ENCODE measurements around the gene FAM120A.

- TF ChIP-seq, protein P1, sequence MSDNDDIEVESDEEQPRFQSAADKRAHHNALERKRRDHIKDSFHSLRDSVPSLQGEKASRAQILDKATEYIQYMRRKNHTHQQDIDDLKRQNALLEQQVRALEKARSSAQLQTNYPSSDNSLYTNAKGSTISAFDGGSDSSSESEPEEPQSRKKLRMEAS (CRISPR knock-in tag; IDR thresholded peaks at IDR 0.05), result no peak
- TF ChIP-seq, protein P2, sequence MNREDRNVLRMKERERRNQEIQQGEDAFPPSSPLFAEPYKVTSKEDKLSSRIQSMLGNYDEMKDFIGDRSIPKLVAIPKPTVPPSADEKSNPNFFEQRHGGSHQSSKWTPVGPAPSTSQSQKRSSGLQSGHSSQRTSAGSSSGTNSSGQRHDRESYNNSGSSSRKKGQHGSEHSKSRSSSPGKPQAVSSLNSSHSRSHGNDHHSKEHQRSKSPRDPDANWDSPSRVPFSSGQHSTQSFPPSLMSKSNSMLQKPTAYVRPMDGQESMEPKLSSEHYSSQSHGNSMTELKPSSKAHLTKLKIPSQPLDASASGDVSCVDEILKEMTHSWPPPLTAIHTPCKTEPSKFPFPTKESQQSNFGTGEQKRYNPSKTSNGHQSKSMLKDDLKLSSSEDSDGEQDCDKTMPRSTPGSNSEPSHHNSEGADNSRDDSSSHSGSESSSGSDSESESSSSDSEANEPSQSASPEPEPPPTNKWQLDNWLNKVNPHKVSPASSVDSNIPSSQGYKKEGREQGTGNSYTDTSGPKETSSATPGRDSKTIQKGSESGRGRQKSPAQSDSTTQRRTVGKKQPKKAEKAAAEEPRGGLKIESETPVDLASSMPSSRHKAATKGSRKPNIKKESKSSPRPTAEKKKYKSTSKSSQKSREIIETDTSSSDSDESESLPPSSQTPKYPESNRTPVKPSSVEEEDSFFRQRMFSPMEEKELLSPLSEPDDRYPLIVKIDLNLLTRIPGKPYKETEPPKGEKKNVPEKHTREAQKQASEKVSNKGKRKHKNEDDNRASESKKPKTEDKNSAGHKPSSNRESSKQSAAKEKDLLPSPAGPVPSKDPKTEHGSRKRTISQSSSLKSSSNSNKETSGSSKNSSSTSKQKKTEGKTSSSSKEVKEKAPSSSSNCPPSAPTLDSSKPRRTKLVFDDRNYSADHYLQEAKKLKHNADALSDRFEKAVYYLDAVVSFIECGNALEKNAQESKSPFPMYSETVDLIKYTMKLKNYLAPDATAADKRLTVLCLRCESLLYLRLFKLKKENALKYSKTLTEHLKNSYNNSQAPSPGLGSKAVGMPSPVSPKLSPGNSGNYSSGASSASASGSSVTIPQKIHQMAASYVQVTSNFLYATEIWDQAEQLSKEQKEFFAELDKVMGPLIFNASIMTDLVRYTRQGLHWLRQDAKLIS (CRISPR knock-in tag; IDR thresholded peaks at IDR 0.05; ENCODE audit: borderline replicate concordance), result no peak
- TF ChIP-seq, protein P3, sequence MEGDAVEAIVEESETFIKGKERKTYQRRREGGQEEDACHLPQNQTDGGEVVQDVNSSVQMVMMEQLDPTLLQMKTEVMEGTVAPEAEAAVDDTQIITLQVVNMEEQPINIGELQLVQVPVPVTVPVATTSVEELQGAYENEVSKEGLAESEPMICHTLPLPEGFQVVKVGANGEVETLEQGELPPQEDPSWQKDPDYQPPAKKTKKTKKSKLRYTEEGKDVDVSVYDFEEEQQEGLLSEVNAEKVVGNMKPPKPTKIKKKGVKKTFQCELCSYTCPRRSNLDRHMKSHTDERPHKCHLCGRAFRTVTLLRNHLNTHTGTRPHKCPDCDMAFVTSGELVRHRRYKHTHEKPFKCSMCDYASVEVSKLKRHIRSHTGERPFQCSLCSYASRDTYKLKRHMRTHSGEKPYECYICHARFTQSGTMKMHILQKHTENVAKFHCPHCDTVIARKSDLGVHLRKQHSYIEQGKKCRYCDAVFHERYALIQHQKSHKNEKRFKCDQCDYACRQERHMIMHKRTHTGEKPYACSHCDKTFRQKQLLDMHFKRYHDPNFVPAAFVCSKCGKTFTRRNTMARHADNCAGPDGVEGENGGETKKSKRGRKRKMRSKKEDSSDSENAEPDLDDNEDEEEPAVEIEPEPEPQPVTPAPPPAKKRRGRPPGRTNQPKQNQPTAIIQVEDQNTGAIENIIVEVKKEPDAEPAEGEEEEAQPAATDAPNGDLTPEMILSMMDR (IDR thresholded peaks at IDR 0.05), result no peak
- TF ChIP-seq CREM (CRISPR knock-in tag; IDR thresholded peaks at IDR 0.05) (no peak), ELF4 (CRISPR knock-in tag; IDR thresholded peaks at IDR 0.05; ENCODE audit: low read depth) (no peak), KAT7 (CRISPR knock-in tag; IDR thresholded peaks at IDR 0.05; ENCODE audit: borderline replicate concordance) (no peak), SMAD4 (CRISPR knock-in tag; IDR thresholded peaks at IDR 0.05) (no peak), JUN (CRISPR knock-in tag; IDR thresholded peaks at IDR 0.05) (no peak), PRDM15 (CRISPR knock-in tag; IDR thresholded peaks at IDR 0.05) (no peak), ATF3 (CRISPR knock-in tag; conservative IDR thresholded peaks at IDR 0.05) (no peak), RELA (CRISPR knock-in tag; IDR thresholded peaks at IDR 0.05; ENCODE audit: borderline replicate concordance) (no peak)
- TF ChIP-seq, protein P4, sequence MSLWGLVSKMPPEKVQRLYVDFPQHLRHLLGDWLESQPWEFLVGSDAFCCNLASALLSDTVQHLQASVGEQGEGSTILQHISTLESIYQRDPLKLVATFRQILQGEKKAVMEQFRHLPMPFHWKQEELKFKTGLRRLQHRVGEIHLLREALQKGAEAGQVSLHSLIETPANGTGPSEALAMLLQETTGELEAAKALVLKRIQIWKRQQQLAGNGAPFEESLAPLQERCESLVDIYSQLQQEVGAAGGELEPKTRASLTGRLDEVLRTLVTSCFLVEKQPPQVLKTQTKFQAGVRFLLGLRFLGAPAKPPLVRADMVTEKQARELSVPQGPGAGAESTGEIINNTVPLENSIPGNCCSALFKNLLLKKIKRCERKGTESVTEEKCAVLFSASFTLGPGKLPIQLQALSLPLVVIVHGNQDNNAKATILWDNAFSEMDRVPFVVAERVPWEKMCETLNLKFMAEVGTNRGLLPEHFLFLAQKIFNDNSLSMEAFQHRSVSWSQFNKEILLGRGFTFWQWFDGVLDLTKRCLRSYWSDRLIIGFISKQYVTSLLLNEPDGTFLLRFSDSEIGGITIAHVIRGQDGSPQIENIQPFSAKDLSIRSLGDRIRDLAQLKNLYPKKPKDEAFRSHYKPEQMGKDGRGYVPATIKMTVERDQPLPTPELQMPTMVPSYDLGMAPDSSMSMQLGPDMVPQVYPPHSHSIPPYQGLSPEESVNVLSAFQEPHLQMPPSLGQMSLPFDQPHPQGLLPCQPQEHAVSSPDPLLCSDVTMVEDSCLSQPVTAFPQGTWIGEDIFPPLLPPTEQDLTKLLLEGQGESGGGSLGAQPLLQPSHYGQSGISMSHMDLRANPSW (CRISPR knock-in tag; conservative IDR thresholded peaks at IDR 0.05; ENCODE audit: low read depth), result no peak
- TF ChIP-seq, protein P5, sequence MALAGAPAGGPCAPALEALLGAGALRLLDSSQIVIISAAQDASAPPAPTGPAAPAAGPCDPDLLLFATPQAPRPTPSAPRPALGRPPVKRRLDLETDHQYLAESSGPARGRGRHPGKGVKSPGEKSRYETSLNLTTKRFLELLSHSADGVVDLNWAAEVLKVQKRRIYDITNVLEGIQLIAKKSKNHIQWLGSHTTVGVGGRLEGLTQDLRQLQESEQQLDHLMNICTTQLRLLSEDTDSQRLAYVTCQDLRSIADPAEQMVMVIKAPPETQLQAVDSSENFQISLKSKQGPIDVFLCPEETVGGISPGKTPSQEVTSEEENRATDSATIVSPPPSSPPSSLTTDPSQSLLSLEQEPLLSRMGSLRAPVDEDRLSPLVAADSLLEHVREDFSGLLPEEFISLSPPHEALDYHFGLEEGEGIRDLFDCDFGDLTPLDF (CRISPR knock-in tag; IDR thresholded peaks at IDR 0.05), result no peak
Measured at GRCh38 chr9:93585695-93586094, 134.2 kb downstream of the FAM120A start.

Measured in WTC11 (cell line).